ENCODE data around the gene XRCC2. TPM values are rescaled to one million over a fixed set of nuclear protein-coding genes. Genes with fewer than 3 reads are reported as not detected.

XRCC2 gene
- total and polyA plus RNA-seq, 2 of the 8 experiments (the other 6 are each of a cell fraction or from before 2014, with no cell fraction given): 14.6 to 34.0 TPM

DNA sequence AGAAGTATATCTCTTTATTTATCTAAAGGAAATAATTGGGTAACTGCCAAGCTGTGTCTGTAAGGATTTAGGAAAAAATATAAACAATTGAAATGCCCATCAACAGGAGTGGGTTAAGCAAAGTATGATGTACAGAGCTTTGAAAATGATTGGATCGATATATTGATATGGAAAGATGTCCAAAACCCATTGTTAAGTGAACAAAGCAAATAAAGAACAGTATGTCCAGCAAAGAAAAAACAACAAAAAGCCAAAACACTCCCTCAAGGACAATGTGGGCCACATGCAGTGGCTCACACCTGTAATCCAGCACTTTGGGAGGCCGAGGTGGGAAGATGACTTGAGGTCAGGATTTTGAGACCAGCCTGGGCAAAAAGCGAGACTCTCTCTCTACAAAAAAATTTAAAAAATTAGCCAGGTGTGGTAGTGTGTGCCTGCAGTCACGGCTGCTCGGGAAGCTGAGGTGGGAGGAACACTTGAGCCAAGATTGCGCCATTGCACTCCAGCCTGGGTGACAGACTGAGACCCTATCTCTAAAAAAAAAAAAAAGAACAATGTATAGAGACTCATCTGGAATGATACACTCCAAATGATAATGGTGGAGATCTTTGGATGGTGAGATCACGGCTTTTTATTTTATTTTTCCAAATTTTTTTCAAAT is 37.9 kb downstream of the XRCC2 start (continued):
- no peak for TF ChIP-seq CHD7 (IDR thresholded peaks at IDR 0.05; ENCODE audit: insufficient replicate concordance, low read length)

All from H1 (cell line).